Cardiac fibroblast (primary cell): ENCODE data around the gene FGGY.

ENCODE experiments used
- DNase-seq, 2 donors: peaks; one replicate each; pipeline versions ENCODE4 v3.0.0 to v3.0.0-alpha.2; 2010; ENCODE audit warnings: low read depth in 2 of 2
- H3K4me3 ChIP-seq, 2 donors: replicated peaks in 1 of 2; 1 replicate in 1 of 2; 2 replicates in 1 of 2; pipeline ENCODE4 v1.5.1; 2011; ENCODE audit warnings: low read depth in 2 of 2, low read length in 2 of 2, mild to moderate bottlenecking in 2 of 2, moderate library complexity in 1 of 2
- TF ChIP-seq, protein P1 (sequence below): IDR thresholded peaks from one replicate; pipeline ENCODE4 v1.5.1; 2011; ENCODE audit warnings: low read depth, mild to moderate bottlenecking, low read length, inconsistent platforms

Gene FGGY

DNA sequence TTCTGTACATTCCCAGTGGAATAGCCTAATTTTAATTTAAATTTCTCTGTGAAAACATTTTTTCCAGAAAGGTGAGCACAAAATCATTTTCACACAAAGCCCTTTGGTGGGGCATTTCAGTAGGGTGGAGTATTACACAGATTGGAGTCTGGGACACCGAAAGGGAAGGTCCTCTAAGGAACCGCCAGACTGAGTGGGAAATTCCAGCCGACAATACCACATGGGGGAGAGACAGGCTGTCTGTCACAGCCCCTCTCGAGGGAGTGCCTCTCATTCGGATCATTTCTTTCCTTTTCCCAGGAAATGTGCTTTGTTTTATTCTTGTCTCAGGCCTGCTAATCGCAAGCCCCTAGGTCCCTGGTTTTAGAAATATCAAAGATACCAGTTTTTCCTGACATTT lies 367.3 kb downstream of the FGGY start:
- no peak overlapping the region for H3K4me3 ChIP-seq
- DNase-seq: no peak
- TF ChIP-seq, protein P1, sequence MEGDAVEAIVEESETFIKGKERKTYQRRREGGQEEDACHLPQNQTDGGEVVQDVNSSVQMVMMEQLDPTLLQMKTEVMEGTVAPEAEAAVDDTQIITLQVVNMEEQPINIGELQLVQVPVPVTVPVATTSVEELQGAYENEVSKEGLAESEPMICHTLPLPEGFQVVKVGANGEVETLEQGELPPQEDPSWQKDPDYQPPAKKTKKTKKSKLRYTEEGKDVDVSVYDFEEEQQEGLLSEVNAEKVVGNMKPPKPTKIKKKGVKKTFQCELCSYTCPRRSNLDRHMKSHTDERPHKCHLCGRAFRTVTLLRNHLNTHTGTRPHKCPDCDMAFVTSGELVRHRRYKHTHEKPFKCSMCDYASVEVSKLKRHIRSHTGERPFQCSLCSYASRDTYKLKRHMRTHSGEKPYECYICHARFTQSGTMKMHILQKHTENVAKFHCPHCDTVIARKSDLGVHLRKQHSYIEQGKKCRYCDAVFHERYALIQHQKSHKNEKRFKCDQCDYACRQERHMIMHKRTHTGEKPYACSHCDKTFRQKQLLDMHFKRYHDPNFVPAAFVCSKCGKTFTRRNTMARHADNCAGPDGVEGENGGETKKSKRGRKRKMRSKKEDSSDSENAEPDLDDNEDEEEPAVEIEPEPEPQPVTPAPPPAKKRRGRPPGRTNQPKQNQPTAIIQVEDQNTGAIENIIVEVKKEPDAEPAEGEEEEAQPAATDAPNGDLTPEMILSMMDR: no peak

DNA sequence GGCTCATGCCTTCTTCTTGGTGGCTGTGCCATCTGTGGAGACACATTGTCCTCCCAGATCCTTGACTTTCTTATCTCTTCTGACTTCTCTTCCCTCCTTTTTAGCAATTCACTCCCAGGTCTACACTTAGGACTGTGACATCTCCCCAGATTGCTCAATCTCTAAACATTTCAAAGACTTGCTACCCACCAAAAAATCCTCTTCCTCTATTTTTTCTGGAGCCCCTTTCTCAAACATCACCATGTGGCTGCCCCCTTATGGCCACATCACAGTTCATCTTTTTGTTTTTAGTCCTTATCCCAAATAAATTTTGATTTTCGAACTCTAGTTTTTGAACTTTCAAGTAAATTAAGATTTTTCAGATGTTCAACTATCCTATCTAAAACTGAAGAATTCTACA lies 369.2 kb downstream of the FGGY start:
- TF ChIP-seq, protein P1: peak; percentile 1
- DNase-seq: no peak
- H3K4me3 ChIP-seq: no peak overlapping the region

DNA sequence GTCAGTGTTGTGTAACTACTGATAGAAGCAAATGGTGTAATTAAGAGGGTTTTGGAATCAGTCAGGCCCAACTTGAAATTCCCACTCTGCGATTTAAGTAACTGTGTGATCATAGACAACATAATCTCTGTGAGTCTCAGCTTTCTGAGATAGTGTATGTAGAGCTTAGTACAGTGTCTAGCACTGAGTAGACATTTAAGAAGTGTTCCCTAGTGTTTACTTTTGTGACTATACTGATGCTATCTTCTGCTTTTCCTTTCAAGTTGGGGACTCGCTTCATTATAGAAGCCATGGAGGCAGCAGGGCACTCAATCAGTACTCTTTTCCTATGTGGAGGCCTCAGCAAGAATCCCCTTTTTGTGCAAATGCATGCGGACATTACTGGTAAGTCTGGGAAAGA lies 370.1 kb downstream of the FGGY start:
- TF ChIP-seq, protein P1: no peak
- no peak for DNase-seq
- no peak overlapping the region for H3K4me3 ChIP-seq

DNA sequence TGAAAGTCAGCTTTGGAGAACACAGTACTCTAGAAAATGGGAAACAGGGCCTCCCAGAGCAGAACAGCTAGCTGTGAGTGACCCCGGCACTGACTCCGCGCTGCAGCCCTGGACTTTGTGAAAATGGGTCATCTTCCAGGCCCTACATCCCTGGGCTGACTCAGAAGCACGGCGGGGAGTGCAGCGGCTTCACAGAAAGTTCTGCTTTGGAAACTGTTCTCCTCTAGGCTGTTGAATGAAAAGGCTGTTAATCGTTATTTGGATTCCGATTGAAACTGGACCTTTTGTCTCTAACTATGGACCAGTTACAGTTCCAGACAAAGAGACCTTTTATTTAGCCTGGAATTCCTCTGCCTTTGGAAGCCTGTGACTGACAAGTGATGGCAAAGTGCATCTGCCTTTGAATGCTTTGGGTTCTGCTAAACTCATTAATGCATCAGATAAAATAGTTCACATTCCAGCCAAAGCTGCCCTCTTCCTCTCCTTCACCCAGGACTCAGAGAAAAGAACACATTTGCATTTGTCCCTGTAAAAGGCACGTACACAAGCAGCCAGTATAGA lies 372.9 kb downstream of the FGGY start:
- peak; percentile 66 to 71 for DNase-seq
- TF ChIP-seq, protein P1: no peak
- no peak overlapping the region for H3K4me3 ChIP-seq

DNA sequence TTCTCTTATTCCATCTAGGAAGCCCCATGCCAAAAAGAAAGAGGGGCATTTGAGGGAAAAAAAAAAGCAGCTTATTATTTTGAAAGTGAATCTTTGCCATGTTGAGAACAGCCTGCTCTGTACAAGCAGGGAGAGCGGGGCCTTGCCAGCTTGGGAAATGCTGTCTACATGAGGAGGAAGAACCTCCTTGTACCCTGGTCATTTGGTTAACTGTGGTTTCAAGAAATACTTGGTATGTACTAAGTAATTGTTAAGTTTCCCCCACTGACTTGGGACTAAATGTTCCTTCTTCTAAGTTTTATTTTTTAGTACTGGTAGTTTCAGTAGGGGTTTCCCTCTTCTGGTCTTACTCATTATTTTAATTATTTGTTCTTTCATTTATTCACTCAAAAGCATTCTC lies 373.8 kb downstream of the FGGY start:
- peak in 1 of 2 donors; percentile 27 for DNase-seq
- H3K4me3 ChIP-seq: no peak overlapping the region
- TF ChIP-seq, protein P1: no peak

DNA sequence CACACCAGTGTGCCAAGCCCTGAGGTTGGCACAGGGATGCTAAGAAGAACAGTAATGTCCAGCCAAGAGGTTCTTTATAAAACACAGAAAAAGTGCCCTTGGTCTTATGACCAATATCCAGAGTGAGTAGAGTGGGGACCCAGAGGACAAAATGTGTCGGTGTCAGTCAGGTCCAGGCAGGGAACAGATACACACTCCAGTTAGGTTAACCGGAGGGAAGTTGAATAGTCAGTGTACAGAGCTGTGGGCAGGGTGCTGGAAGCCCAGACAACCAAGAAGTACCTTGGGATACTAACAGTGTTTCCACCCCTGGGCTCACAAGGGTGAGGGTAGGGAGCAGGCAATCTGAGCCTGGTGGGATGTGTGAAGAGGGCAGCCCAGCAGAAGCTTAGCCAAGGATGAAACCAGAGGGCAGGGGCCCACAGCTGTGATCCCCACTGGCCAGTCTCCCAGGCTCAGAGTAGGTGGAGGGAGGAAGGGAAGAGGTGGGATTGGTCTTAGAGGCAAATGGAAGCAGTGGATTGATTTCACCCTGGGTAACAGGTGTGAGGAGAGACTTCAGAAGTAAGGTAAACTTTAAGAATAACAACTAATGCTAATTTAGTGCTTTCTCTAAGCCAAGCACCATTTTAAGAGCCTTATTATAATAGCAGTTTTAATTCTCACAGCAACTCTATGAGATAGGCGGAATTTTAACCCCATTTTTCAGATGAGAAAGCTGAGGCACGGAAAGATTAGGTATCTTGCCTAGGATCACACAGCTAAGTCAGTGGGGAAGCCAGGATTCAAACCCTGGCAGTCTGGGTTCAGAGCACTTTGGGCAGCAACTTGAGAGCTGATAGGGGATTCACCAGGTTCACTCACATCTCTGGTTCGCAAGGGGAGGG lies 374.4 kb downstream of the FGGY start:
- TF ChIP-seq, protein P1: no peak
- no peak for DNase-seq

More for the DNA sequence above, 374.4 kb downstream of the FGGY start:
- H3K4me3 ChIP-seq: no peak overlapping the region
